Mononuclear cell (primary cell): ENCODE measurements around the gene TMED9. TPM values are rescaled to one million over a fixed set of nuclear protein-coding genes. Genes with fewer than 3 reads are reported as not detected.
"Not testable (repeated sequence)": the region's sequence is repeated elsewhere in the genome, so short reads cannot be mapped to it uniquely, and the experiment has no call there.

Experiments used
- H3K27me3 ChIP-seq: 2 replicates; pipeline ENCODE4 v1.6.0; 2011; ENCODE audit warnings: low read length, control low read depth; ENCODE audit not compliant: insufficient read depth
- H3K4me1 ChIP-seq: 2 replicates; pipeline ENCODE4 v1.5.1; 2011; ENCODE audit warnings: mild to moderate bottlenecking, low read length, control low read depth; ENCODE audit not compliant: insufficient read depth
- H3K4me3 ChIP-seq: 2 replicates; pipeline ENCODE4 v1.5.1; 2011; ENCODE audit warnings: mild to moderate bottlenecking, low read length, moderate library complexity
- H3K9me3 ChIP-seq: 2 replicates; pipeline ENCODE4 v1.5.1; 2011; ENCODE audit warnings: low read depth, mild to moderate bottlenecking, control low read depth, low read length
- total RNA-seq: library from RNA; depleted of rRNA; stranded (reverse); fragments of >200 nt; gene quantifications from one replicate; pipeline ENCODE4 v1.2.3, GENCODE V29; 2012

Gene TMED9
- total RNA-seq, 1 donor, result 35.3 TPM

- no peaks in the 10 kb centered on the region for H3K27me3 ChIP-seq
- no peak overlapping the region for H3K4me3 ChIP-seq
- no peaks in the 10 kb centered on the region for H3K4me1 ChIP-seq
- no peaks in the 10 kb centered on the region for H3K9me3 ChIP-seq
Observed at GRCh38 chr5:177607452-177608192, 15.6 kb downstream of the TMED9 start.

- Histone ChIP-seq H3K4me1 (no peaks in the 10 kb centered on the region), H3K4me3 (no peak overlapping the region), H3K9me3 (no peaks in the 10 kb centered on the region), H3K27me3 (no peaks in the 10 kb centered on the region)
Observed at GRCh38 chr5:177608243-177609075, 16.5 kb downstream of the TMED9 start.

- H3K9me3 ChIP-seq, result no peaks in the 10 kb centered on the region
- H3K4me1 ChIP-seq, result no peaks in the 10 kb centered on the region
- H3K27me3 ChIP-seq, result no peaks in the 10 kb centered on the region
- no peak overlapping the region for H3K4me3 ChIP-seq
Observed at GRCh38 chr5:177609076-177610059, 17.4 kb downstream of the TMED9 start.

GRCh38 chr5:177610131-177610769 is 18.2 kb downstream of the TMED9 start:
- Histone ChIP-seq H3K4me3 (no peak overlapping the region), H3K27me3 (no peaks in the 10 kb centered on the region), H3K4me1 (no peaks in the 10 kb centered on the region), H3K9me3 (no peaks in the 10 kb centered on the region)

GRCh38 chr5:177610770-177611445 is 18.9 kb downstream of the TMED9 start:
- no peak overlapping the region for H3K4me3 ChIP-seq
- no peaks in the 10 kb centered on the region for H3K9me3 ChIP-seq
- no peaks in the 10 kb centered on the region for H3K4me1 ChIP-seq
- no peaks in the 10 kb centered on the region for H3K27me3 ChIP-seq

GRCh38 chr5:177611446-177612214 is 19.6 kb downstream of the TMED9 start:
- no peak overlapping the region for H3K4me3 ChIP-seq
- H3K27me3 ChIP-seq, result no peaks in the 10 kb centered on the region
- H3K4me1 ChIP-seq, result no peaks in the 10 kb centered on the region
- no peaks in the 10 kb centered on the region for H3K9me3 ChIP-seq

- Histone ChIP-seq H3K9me3 (no peaks in the 10 kb centered on the region), H3K27me3 (no peaks in the 10 kb centered on the region), H3K4me1 (no peaks in the 10 kb centered on the region), H3K4me3 (no peak overlapping the region)
Observed at GRCh38 chr5:177612215-177612673, 20.2 kb downstream of the TMED9 start.

GRCh38 chr5:177620560-177620959 is 28.6 kb downstream of the TMED9 start:
- Histone ChIP-seq H3K4me1 (no peaks in the 10 kb centered on the region), H3K9me3 (no peaks in the 10 kb centered on the region), H3K4me3 (no peak overlapping the region), H3K27me3 (no peaks in the 10 kb centered on the region)

- not testable (repeated sequence) for H3K4me3 ChIP-seq, H3K27me3 ChIP-seq, H3K4me1 ChIP-seq, H3K9me3 ChIP-seq
Observed at GRCh38 chr5:177624172-177624571, 32.2 kb downstream of the TMED9 start.

GRCh38 chr5:177630186-177630585 is 38.2 kb downstream of the TMED9 start:
- not testable (repeated sequence) for H3K27me3 ChIP-seq

GRCh38 chr5:177634912-177635311 is 42.9 kb downstream of the TMED9 start:
- not testable (repeated sequence) for H3K9me3 ChIP-seq, H3K4me3 ChIP-seq, H3K4me1 ChIP-seq, H3K27me3 ChIP-seq

More at GRCh38 chr5:177630186-177630585, 38.2 kb downstream of the TMED9 start:
- not testable (repeated sequence) for H3K9me3 ChIP-seq, H3K4me3 ChIP-seq, H3K4me1 ChIP-seq

- H3K4me1 ChIP-seq, H3K27me3 ChIP-seq, H3K9me3 ChIP-seq, H3K4me3 ChIP-seq: not testable (repeated sequence)
Observed at GRCh38 chr5:177645462-177645861, 53.5 kb downstream of the TMED9 start.
